CD4-positive, alpha-beta memory T cell (primary cell): Measurements from ENCODE around the gene ZNRF3. TPM values are rescaled to one million over a fixed set of nuclear protein-coding genes. Genes with fewer than 3 reads are reported as not detected.

Experiments
- CTCF ChIA-PET: fragments of 350-600 bp; sonication (Branson Sonifier 250); formaldehyde crosslinking; loops from one replicate; lab custom pipeline; 2021; ENCODE audit warnings: inconsistent platforms; ENCODE audit not compliant: partially characterized antibody; lab: Charles Lee
- POLR2A ChIA-PET: fragments of 350-600 bp; sonication (Branson Sonifier 250); formaldehyde crosslinking; loops from one replicate; lab custom pipeline; 2021; ENCODE audit not compliant: partially characterized antibody; lab: Charles Lee
- DNase-seq, 5 donors: peaks; one replicate each; pipeline versions ENCODE4 v3.0.0 to v3.0.0-alpha.2; 2020 to 2022; ENCODE audit warnings: mixed read lengths in 1 of 5
- H3K27ac ChIP-seq: one replicate; pipeline ENCODE4 v1.7.0; 2013; ENCODE audit warnings: low read depth, low read length
- H3K27me3 ChIP-seq: 2 replicates; pipeline ENCODE4 v1.7.0; 2013; ENCODE audit warnings: mild to moderate bottlenecking, low read length, moderate library complexity; ENCODE audit not compliant: insufficient read depth
- H3K36me3 ChIP-seq: 2 replicates; pipeline ENCODE4 v1.7.0; 2013; ENCODE audit warnings: mild to moderate bottlenecking, low read length, moderate library complexity; ENCODE audit not compliant: insufficient read depth
- H3K4me1 ChIP-seq: 2 replicates; pipeline ENCODE4 v1.7.0; 2013; ENCODE audit warnings: mild to moderate bottlenecking, low read length, moderate library complexity; ENCODE audit not compliant: insufficient read depth
- H3K4me3 ChIP-seq, 2 donors: one replicate each; pipeline ENCODE4 v1.7.0; 2013; ENCODE audit warnings: low read length in 2 of 2, mild to moderate bottlenecking in 1 of 2
- H3K9me3 ChIP-seq, 2 donors: one replicate each; pipeline ENCODE4 v1.7.0; 2013; ENCODE audit warnings: low read length in 2 of 2, control low read depth in 1 of 2; ENCODE audit not compliant: control insufficient read depth in 1 of 2
- H3K27ac Mint-ChIP-seq, 7 donors: one replicate each; pipeline ENCODE4 v1.8.0; 2020 to 2021; ENCODE audit warnings: mixed read lengths in 7 of 7, mild to moderate bottlenecking in 6 of 7, inconsistent platforms in 3 of 7, moderate library complexity in 3 of 7
- H3K27me3 Mint-ChIP-seq, 2 donors: one replicate each; pipeline ENCODE4 v1.8.0; 2020 to 2021; ENCODE audit warnings: mixed read lengths in 2 of 2
- H3K36me3 Mint-ChIP-seq, 2 donors: one replicate each; pipeline ENCODE4 v1.8.0; 2020 to 2021; ENCODE audit warnings: mixed read lengths in 2 of 2, inconsistent platforms in 1 of 2, mild to moderate bottlenecking in 1 of 2
- H3K4me1 Mint-ChIP-seq, 4 donors: one replicate each; pipeline ENCODE4 v1.8.0; 2020 to 2021; ENCODE audit warnings: mixed read lengths in 4 of 4, mild to moderate bottlenecking in 1 of 4
- H3K4me3 Mint-ChIP-seq, 8 donors: one replicate each; pipeline ENCODE4 v1.8.0; 2020 to 2021; ENCODE audit warnings: mixed read lengths in 8 of 8, mild to moderate bottlenecking in 7 of 8, moderate library complexity in 6 of 8, inconsistent platforms in 3 of 8
- H3K9me3 Mint-ChIP-seq, 8 donors: one replicate each; pipeline ENCODE4 v1.8.0; 2020 to 2021; ENCODE audit warnings: mixed read lengths in 8 of 8, mild to moderate bottlenecking in 5 of 8, inconsistent platforms in 3 of 8, moderate library complexity in 1 of 8
- intact Hi-C: fragments of 100-400 bp; cut with micrococcal nuclease; formaldehyde crosslinking; loops from one replicate; pipeline ENCODE4 v1.15.1; 2023
- polyA plus RNA-seq, 2 donors: library from polyadenylated mRNA; unstranded; fragments of 300-500 nt; fragmentation: Illumina TruSeq; gene quantifications; one replicate each; pipeline ENCODE4 v1.2.3, GENCODE V29; 2021
- total RNA-seq, 2 experiments: library from RNA; stranded (reverse); gene quantifications; one replicate each; pipeline ENCODE4 v1.2.3, GENCODE V29; 2021

The ZNRF3 gene
- total and polyA plus RNA-seq, 4 experiments from 2014 or later = 0.11 to 0.89 (median 0.70) TPM; not detected in 1

GRCh38 chr22:28952857-28953256 is 69.5 kb downstream of the ZNRF3 start:
- Histone ChIP-seq H3K27ac (no peak overlapping the region), H3K27me3 (peaks cover 36% of the 10 kb centered on the region), H3K36me3 (no peaks in the 10 kb centered on the region), H3K4me3 (no peak overlapping the region), H3K4me1 (peaks cover 20% of the 10 kb centered on the region), H3K9me3 (no peaks in the 10 kb centered on the region)
- DNase-seq = no peak
- H3K27me3 Mint-ChIP-seq = peaks cover 49 to 57% of the 10 kb centered on the region in 2 donors
- H3K4me3 Mint-ChIP-seq = no peak overlapping the region
- intact Hi-C loops = no loop called here
- peaks cover 0 to 12% (median 4%) of the 10 kb centered on the region in 8 donors for H3K9me3 Mint-ChIP-seq
- H3K4me1 Mint-ChIP-seq = peaks cover 8 to 21% (median 14%) of the 10 kb centered on the region in 4 donors
- POLR2A ChIA-PET = no interaction called here
- H3K27ac Mint-ChIP-seq = no peak overlapping the region
- CTCF ChIA-PET = no interaction called here
- peaks cover 0 to 5% of the 10 kb centered on the region in 2 donors for H3K36me3 Mint-ChIP-seq

GRCh38 chr22:28953403-28953802 is 70.0 kb downstream of the ZNRF3 start:
- no peak for DNase-seq
- Histone ChIP-seq H3K9me3 (no peaks in the 10 kb centered on the region), H3K4me3 (no peak overlapping the region), H3K27me3 (peaks cover 36% of the 10 kb centered on the region), H3K27ac (no peak overlapping the region), H3K36me3 (no peaks in the 10 kb centered on the region), H3K4me1 (peaks cover 20% of the 10 kb centered on the region)
- Mint-ChIP-seq H3K4me3 (no peak overlapping the region), H3K36me3 (peaks cover 0 to 2% of the 10 kb centered on the region in 2 donors), H3K27ac (no peak overlapping the region), H3K9me3 (peaks cover 0 to 9% (median 2%) of the 10 kb centered on the region in 8 donors), H3K4me1 (peaks cover 8 to 21% (median 14%) of the 10 kb centered on the region in 4 donors), H3K27me3 (peaks cover 54 to 61% of the 10 kb centered on the region in 2 donors)
- CTCF ChIA-PET = no interaction called here
- POLR2A ChIA-PET = no interaction called here
- intact Hi-C loops = no loop called here

GRCh38 chr22:28953976-28954880 is 70.9 kb downstream of the ZNRF3 start:
- peaks cover 44% of the 10 kb centered on the region for H3K27me3 ChIP-seq
- peaks cover 20% of the 10 kb centered on the region for H3K4me1 ChIP-seq
- DNase-seq = no peak
- H3K27ac ChIP-seq = no peak overlapping the region
- Mint-ChIP-seq H3K9me3 (peaks cover 0 to 6% (median 0%) of the 10 kb centered on the region in 8 donors), H3K27ac (no peak overlapping the region), H3K27me3 (peaks cover 60 to 62% of the 10 kb centered on the region in 2 donors), H3K36me3 (no peaks in the 10 kb centered on the region), H3K4me1 (peaks cover 8 to 21% (median 14%) of the 10 kb centered on the region in 4 donors), H3K4me3 (no peak overlapping the region)
- no peaks in the 10 kb centered on the region for H3K9me3 ChIP-seq
- intact Hi-C loops = no loop called here
- no peaks in the 10 kb centered on the region for H3K36me3 ChIP-seq
- CTCF ChIA-PET = no interaction called here
- H3K4me3 ChIP-seq = no peak overlapping the region
- POLR2A ChIA-PET = no interaction called here

GRCh38 chr22:28955817-28956216 is 72.4 kb downstream of the ZNRF3 start:
- peaks cover 8 to 21% (median 14%) of the 10 kb centered on the region in 4 donors for H3K4me1 Mint-ChIP-seq
- ChIA-PET POLR2A (no interaction called here), CTCF (no interaction called here)
- intact Hi-C loops = no loop called here
- peak overlapping the region; percentile 11 to 90 (median 78) for H3K4me3 Mint-ChIP-seq
- no peaks in the 10 kb centered on the region for H3K36me3 ChIP-seq
- peaks cover 65% of the 10 kb centered on the region in 2 donors for H3K27me3 Mint-ChIP-seq
- no peak overlapping the region for H3K4me3 ChIP-seq
- peaks cover 0 to 2% (median 0%) of the 10 kb centered on the region in 8 donors for H3K9me3 Mint-ChIP-seq
- peaks cover 20% of the 10 kb centered on the region for H3K4me1 ChIP-seq
- H3K27ac ChIP-seq = no peak overlapping the region
- DNase-seq = peak; percentile 75 to 87 (median 78)
- H3K36me3 Mint-ChIP-seq = no peaks in the 10 kb centered on the region
- H3K27me3 ChIP-seq = peaks cover 49% of the 10 kb centered on the region
- peak overlapping the region; percentile 6 to 89 (median 65) for H3K27ac Mint-ChIP-seq
- no peaks in the 10 kb centered on the region for H3K9me3 ChIP-seq

- CTCF ChIA-PET = interaction anchor here (0.6 kb wide), 1 partner anchor 10 kb away, joined by 4 read pairs; no protein-coding TSS in a partner anchor
Observed at GRCh38 chr22:28956506-28956905, 73.1 kb downstream of the ZNRF3 start.

GRCh38 chr22:28958611-28959010 is 75.2 kb downstream of the ZNRF3 start:
- Mint-ChIP-seq H3K27me3 (peaks cover 59 to 61% of the 10 kb centered on the region in 2 donors), H3K9me3 (peaks cover 0 to 5% (median 0%) of the 10 kb centered on the region in 8 donors), H3K36me3 (no peaks in the 10 kb centered on the region), H3K4me1 (peaks cover 10 to 21% (median 14%) of the 10 kb centered on the region in 4 donors), H3K27ac (peak overlapping the region in 1 of 7 donors; percentile 29), H3K4me3 (no peak overlapping the region)
- no peak overlapping the region for H3K4me3 ChIP-seq
- ChIA-PET POLR2A (no interaction called here), CTCF (interaction anchor here (0.5 kb wide), 1 partner anchor 311 kb away, joined by 3 read pairs; no protein-coding TSS in a partner anchor)
- no peak overlapping the region for H3K27ac ChIP-seq
- peaks cover 20% of the 10 kb centered on the region for H3K4me1 ChIP-seq
- intact Hi-C loops = no loop called here
- no peaks in the 10 kb centered on the region for H3K9me3 ChIP-seq
- DNase-seq = no peak
- H3K36me3 ChIP-seq = no peaks in the 10 kb centered on the region
- H3K27me3 ChIP-seq = peaks cover 40% of the 10 kb centered on the region

More at GRCh38 chr22:28956506-28956905, 73.1 kb downstream of the ZNRF3 start:
- Histone ChIP-seq H3K36me3 (no peaks in the 10 kb centered on the region), H3K4me1 (peaks cover 20% of the 10 kb centered on the region), H3K27ac (no peak overlapping the region), H3K9me3 (no peaks in the 10 kb centered on the region), H3K4me3 (no peak overlapping the region), H3K27me3 (peaks cover 48% of the 10 kb centered on the region)
- Mint-ChIP-seq H3K36me3 (no peaks in the 10 kb centered on the region), H3K27me3 (peaks cover 63 to 65% of the 10 kb centered on the region in 2 donors), H3K27ac (peak overlapping the region in 3 of 7 donors; percentile 24 to 84 (median 35)), H3K9me3 (peaks cover 0 to 5% (median 0%) of the 10 kb centered on the region in 8 donors), H3K4me1 (peaks cover 8 to 21% (median 14%) of the 10 kb centered on the region in 4 donors), H3K4me3 (peak overlapping the region in 2 of 8 donors; percentile 25 to 90)
- no peak for DNase-seq
- intact Hi-C loops = no loop called here
- POLR2A ChIA-PET = no interaction called here

GRCh38 chr22:28962042-28962554 is 78.7 kb downstream of the ZNRF3 start:
- Histone ChIP-seq H3K27me3 (peaks cover 18% of the 10 kb centered on the region), H3K9me3 (no peaks in the 10 kb centered on the region), H3K4me3 (no peak overlapping the region), H3K4me1 (no peaks in the 10 kb centered on the region), H3K36me3 (no peaks in the 10 kb centered on the region), H3K27ac (no peak overlapping the region)
- DNase-seq = no peak
- ChIA-PET CTCF (no interaction called here), POLR2A (no interaction called here)
- Mint-ChIP-seq H3K27ac (no peak overlapping the region), H3K4me1 (peaks cover 0 to 2% (median 0%) of the 10 kb centered on the region in 4 donors), H3K4me3 (no peak overlapping the region), H3K36me3 (no peaks in the 10 kb centered on the region), H3K27me3 (peaks cover 53 to 56% of the 10 kb centered on the region in 2 donors), H3K9me3 (peaks cover 0 to 5% (median 0%) of the 10 kb centered on the region in 8 donors)
- intact Hi-C loops = no loop called here
